HG02642 (cell line): ENCODE data around the gene TLR5.

ENCODE experiments used
- ATAC-seq: cut with Tn5 transposase; IDR thresholded peaks from one replicate; pipeline ENCODE4 v1.9.1; 2021; ENCODE audit warnings: mild to moderate bottlenecking; ENCODE audit not compliant: unreplicated experiment, poor library complexity

TLR5 gene

GRCh38 chr1:223153177-223154119 lies 10.4 kb upstream of the TLR5 start:
- no peak for ATAC-seq

GRCh38 chr1:223152399-223152798 lies 9.4 kb upstream of the TLR5 start:
- no peak for ATAC-seq

- ATAC-seq, result no peak
These were observed 7.4 kb upstream of the TLR5 start for GRCh38 chr1:223150443-223150842.

GRCh38 chr1:223147873-223148272 lies 4.8 kb upstream of the TLR5 start:
- ATAC-seq, result no peak

GRCh38 chr1:223147409-223147808 lies 4.4 kb upstream of the TLR5 start:
- ATAC-seq, result no peak

- ATAC-seq, result no peak
These were observed 3.7 kb upstream of the TLR5 start for GRCh38 chr1:223146745-223147144.

- ATAC-seq, result no peak
These were observed 1.9 kb upstream of the TLR5 start for GRCh38 chr1:223144914-223145313.

- ATAC-seq, result no peak
These were observed 1.4 kb upstream of the TLR5 start for GRCh38 chr1:223144431-223144830.

- peak; percentile 43 for ATAC-seq
These were observed 645 bp upstream of the TLR5 start for GRCh38 chr1:223143537-223144248.

- ATAC-seq, result no peak
These were observed 779 bp downstream of the TLR5 start for GRCh38 chr1:223142269-223142668.

GRCh38 chr1:223140611-223141405 lies 2.2 kb downstream of the TLR5 start:
- ATAC-seq, result no peak

GRCh38 chr1:223137455-223138085 lies 5.5 kb downstream of the TLR5 start:
- no peak for ATAC-seq

GRCh38 chr1:223136086-223136485 lies 7.0 kb downstream of the TLR5 start:
- no peak for ATAC-seq

GRCh38 chr1:223135176-223135942 lies 7.7 kb downstream of the TLR5 start:
- ATAC-seq, result no peak

GRCh38 chr1:223133824-223134435 lies 9.1 kb downstream of the TLR5 start:
- ATAC-seq, result peak; percentile 90

GRCh38 chr1:223133306-223133823 lies 9.7 kb downstream of the TLR5 start:
- no peak for ATAC-seq

GRCh38 chr1:223129229-223129901 lies 13.7 kb downstream of the TLR5 start:
- peak; percentile 58 for ATAC-seq

GRCh38 chr1:223126741-223127140 lies 16.3 kb downstream of the TLR5 start:
- ATAC-seq, result no peak
